Effector CD8-positive, alpha-beta T cell (primary cell): Measurements from ENCODE around the gene SYT13.

Experiments
- DNase-seq: peaks from one replicate; lab custom pipeline; 2025; lab: John Stamatoyannopoulos, UW
- total RNA-seq, 4 experiments: gene quantifications; one replicate each; lab custom pipeline; 2026; lab: John Stamatoyannopoulos, UW

SYT13 gene
- total RNA-seq, result 0 to 0.09 (median 0) reads per million in 4 experiments

- no peak for DNase-seq
Measured at GRCh38 chr11:45285930-45286632, at the start of gene SYT13. Gene SYT13 (minus strand): TSS chr11:45286341. CDS start chr11:45286207, 134 bp downstream.

- DNase-seq, result no peak
Measured at GRCh38 chr11:45335434-45335833, 49.3 kb upstream of the SYT13 start.

GRCh38 chr11:45334836-45335235, 48.7 kb upstream of the SYT13 start:
- DNase-seq, result no peak

GRCh38 chr11:45334410-45334809, 48.3 kb upstream of the SYT13 start:
- DNase-seq, result no peak

GRCh38 chr11:45333001-45333971, 47.1 kb upstream of the SYT13 start:
- no peak for DNase-seq

GRCh38 chr11:45332276-45332934, 46.3 kb upstream of the SYT13 start:
- DNase-seq, result no peak

- DNase-seq, result no peak
Measured at GRCh38 chr11:45331839-45332238, 45.7 kb upstream of the SYT13 start.

- no peak for DNase-seq
Measured at GRCh38 chr11:45328726-45329125, 42.6 kb upstream of the SYT13 start.

- no peak for DNase-seq
Measured at GRCh38 chr11:45324459-45324858, 38.3 kb upstream of the SYT13 start.

GRCh38 chr11:45323601-45324249, 37.6 kb upstream of the SYT13 start:
- DNase-seq, result no peak

- DNase-seq, result no peak
Measured at GRCh38 chr11:45322891-45323600, 36.9 kb upstream of the SYT13 start.

- DNase-seq, result no peak
Measured at GRCh38 chr11:45322111-45322705, 36.1 kb upstream of the SYT13 start.

- DNase-seq, result no peak
Measured at GRCh38 chr11:45321669-45322068, 35.5 kb upstream of the SYT13 start.

- no peak for DNase-seq
Measured at GRCh38 chr11:45321031-45321595, 35.0 kb upstream of the SYT13 start.

GRCh38 chr11:45320371-45320770, 34.2 kb upstream of the SYT13 start:
- DNase-seq, result no peak

- DNase-seq, result no peak
Measured at GRCh38 chr11:45319077-45319476, 32.9 kb upstream of the SYT13 start.

- DNase-seq, result no peak
Measured at GRCh38 chr11:45318516-45318915, 32.4 kb upstream of the SYT13 start.

GRCh38 chr11:45316258-45316657, 30.1 kb upstream of the SYT13 start:
- no peak for DNase-seq

- no peak for DNase-seq
Measured at GRCh38 chr11:45314900-45315299, 28.8 kb upstream of the SYT13 start.

GRCh38 chr11:45313171-45313865, 27.2 kb upstream of the SYT13 start:
- no peak for DNase-seq
